HUES48 (cell line): ENCODE data around the gene CNTN5.

Source experiments
- H3K27ac ChIP-seq: one replicate; pipeline ENCODE4 v1.7.0; 2013; ENCODE audit warnings: low read depth, low read length, inconsistent platforms
- H3K27me3 ChIP-seq: 2 replicates; pipeline ENCODE4 v1.6.1; 2013; ENCODE audit warnings: mild to moderate bottlenecking, low read length; ENCODE audit not compliant: control insufficient read depth, insufficient read depth
- H3K36me3 ChIP-seq: 2 replicates; pipeline ENCODE4 v1.6.1; 2013; ENCODE audit warnings: low read length; ENCODE audit not compliant: control insufficient read depth, insufficient read depth
- H3K4me1 ChIP-seq: 2 replicates; pipeline ENCODE4 v1.6.1; 2013; ENCODE audit warnings: mild to moderate bottlenecking, low read length; ENCODE audit not compliant: control insufficient read depth, insufficient read depth
- H3K4me3 ChIP-seq: 2 replicates; pipeline ENCODE4 v1.5.1; 2013; ENCODE audit warnings: mild to moderate bottlenecking, low read depth, low read length
- H3K9ac ChIP-seq: 2 replicates; pipeline ENCODE4 v1.6.1; 2013; ENCODE audit warnings: mild to moderate bottlenecking, low read depth, low read length, moderate library complexity
- H3K9me3 ChIP-seq: 2 replicates; pipeline ENCODE4 v1.6.1; 2013; ENCODE audit warnings: low read length; ENCODE audit not compliant: control insufficient read depth, insufficient read depth

The CNTN5 gene

GRCh38 chr11:99593197-99593596 lies 572.4 kb downstream of the CNTN5 start:
- H3K27me3 ChIP-seq, result no peaks in the 10 kb centered on the region
- no peaks in the 10 kb centered on the region for H3K9me3 ChIP-seq

GRCh38 chr11:99601179-99601578 lies 580.4 kb downstream of the CNTN5 start:
- no peaks in the 10 kb centered on the region for H3K27me3 ChIP-seq
- H3K4me3 ChIP-seq, result no peak overlapping the region
- no peak overlapping the region for H3K27ac ChIP-seq
- H3K9ac ChIP-seq, result no peak overlapping the region
- H3K9me3 ChIP-seq, result no peaks in the 10 kb centered on the region
- H3K36me3 ChIP-seq, result no peaks in the 10 kb centered on the region
- H3K4me1 ChIP-seq, result no peaks in the 10 kb centered on the region

More at GRCh38 chr11:99593197-99593596, 572.4 kb downstream of the CNTN5 start:
- H3K4me3 ChIP-seq, result no peak overlapping the region
- no peaks in the 10 kb centered on the region for H3K4me1 ChIP-seq
- no peak overlapping the region for H3K9ac ChIP-seq
- H3K36me3 ChIP-seq, result no peaks in the 10 kb centered on the region
- no peak overlapping the region for H3K27ac ChIP-seq

GRCh38 chr11:99614352-99614751 lies 593.6 kb downstream of the CNTN5 start:
- Histone ChIP-seq H3K4me3 (no peak overlapping the region), H3K27ac (no peak overlapping the region), H3K9ac (no peak overlapping the region), H3K4me1 (no peaks in the 10 kb centered on the region), H3K27me3 (no peaks in the 10 kb centered on the region), H3K36me3 (no peaks in the 10 kb centered on the region), H3K9me3 (no peaks in the 10 kb centered on the region)

DNA sequence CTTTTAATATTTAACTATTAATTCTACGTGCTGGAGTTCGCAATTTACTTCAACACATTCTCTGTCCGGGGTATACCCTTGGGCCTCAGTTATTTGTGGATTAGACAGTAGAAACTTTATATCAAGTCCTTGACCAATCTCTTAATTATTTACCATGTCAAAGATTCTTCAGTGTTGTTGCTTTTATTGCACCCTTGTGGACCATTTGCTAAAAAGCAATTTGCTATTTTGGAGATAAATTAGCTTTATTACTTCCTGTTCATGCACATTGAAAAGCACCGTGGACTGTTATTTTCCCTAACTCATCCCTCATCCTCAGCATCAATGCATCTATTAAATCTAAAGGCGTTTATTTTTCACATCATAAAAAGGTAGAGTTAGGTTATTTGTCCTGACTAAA lies 609.9 kb downstream of the CNTN5 start:
- H3K27me3 ChIP-seq, result no peaks in the 10 kb centered on the region
- no peak overlapping the region for H3K9ac ChIP-seq
- H3K4me1 ChIP-seq, result peaks cover 21% of the 10 kb centered on the region
- H3K4me3 ChIP-seq, result no peak overlapping the region
- H3K9me3 ChIP-seq, result no peaks in the 10 kb centered on the region
- H3K36me3 ChIP-seq, result no peaks in the 10 kb centered on the region
- no peak overlapping the region for H3K27ac ChIP-seq

GRCh38 chr11:99631618-99632017 lies 610.9 kb downstream of the CNTN5 start:
- no peak overlapping the region for H3K4me3 ChIP-seq
- H3K9ac ChIP-seq, result no peak overlapping the region
- H3K36me3 ChIP-seq, result no peaks in the 10 kb centered on the region
- no peaks in the 10 kb centered on the region for H3K27me3 ChIP-seq
- H3K27ac ChIP-seq, result no peak overlapping the region
- H3K9me3 ChIP-seq, result no peaks in the 10 kb centered on the region
- peaks cover 21% of the 10 kb centered on the region for H3K4me1 ChIP-seq

GRCh38 chr11:99632969-99633368 lies 612.2 kb downstream of the CNTN5 start:
- H3K9me3 ChIP-seq, result no peaks in the 10 kb centered on the region
- H3K27me3 ChIP-seq, result no peaks in the 10 kb centered on the region
- no peak overlapping the region for H3K4me3 ChIP-seq
- no peak overlapping the region for H3K9ac ChIP-seq
- H3K36me3 ChIP-seq, result no peaks in the 10 kb centered on the region
- no peak overlapping the region for H3K27ac ChIP-seq
- H3K4me1 ChIP-seq, result peaks cover 21% of the 10 kb centered on the region

DNA sequence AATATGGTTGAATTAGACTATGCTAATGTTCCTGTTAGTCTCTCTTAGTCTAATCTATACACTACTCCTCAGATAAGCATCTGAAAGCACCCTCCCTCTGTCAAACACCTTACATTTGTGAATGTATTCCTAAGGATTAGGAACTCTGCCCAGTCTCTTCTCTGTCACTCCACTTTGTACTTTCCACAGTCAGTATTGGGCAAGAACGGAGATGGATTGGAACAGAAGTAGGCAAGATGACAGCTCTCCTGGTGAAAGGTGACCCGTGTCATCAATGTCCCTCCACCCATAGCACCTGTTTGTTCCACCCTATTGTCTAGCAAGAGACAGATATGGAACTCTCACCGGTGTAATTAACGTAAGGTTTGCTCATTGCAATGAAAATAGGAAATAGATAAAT lies 613.8 kb downstream of the CNTN5 start:
- H3K4me1 ChIP-seq, result peaks cover 21% of the 10 kb centered on the region
- H3K9me3 ChIP-seq, result peaks cover 4% of the 10 kb centered on the region
- H3K27me3 ChIP-seq, result no peaks in the 10 kb centered on the region
- no peak overlapping the region for H3K9ac ChIP-seq
- no peak overlapping the region for H3K27ac ChIP-seq
- no peaks in the 10 kb centered on the region for H3K36me3 ChIP-seq
- no peak overlapping the region; the same call in 1 of the 2 replicates for H3K4me3 ChIP-seq

- H3K27me3 ChIP-seq, result no peaks in the 10 kb centered on the region
- H3K4me1 ChIP-seq, result peaks cover 21% of the 10 kb centered on the region
- H3K9me3 ChIP-seq, result peaks cover 4% of the 10 kb centered on the region
- no peaks in the 10 kb centered on the region for H3K36me3 ChIP-seq
- H3K9ac ChIP-seq, result no peak overlapping the region
- no peak overlapping the region for H3K4me3 ChIP-seq
- H3K27ac ChIP-seq, result no peak overlapping the region
Measured at GRCh38 chr11:99638073-99638553, 617.4 kb downstream of the CNTN5 start.

DNA sequence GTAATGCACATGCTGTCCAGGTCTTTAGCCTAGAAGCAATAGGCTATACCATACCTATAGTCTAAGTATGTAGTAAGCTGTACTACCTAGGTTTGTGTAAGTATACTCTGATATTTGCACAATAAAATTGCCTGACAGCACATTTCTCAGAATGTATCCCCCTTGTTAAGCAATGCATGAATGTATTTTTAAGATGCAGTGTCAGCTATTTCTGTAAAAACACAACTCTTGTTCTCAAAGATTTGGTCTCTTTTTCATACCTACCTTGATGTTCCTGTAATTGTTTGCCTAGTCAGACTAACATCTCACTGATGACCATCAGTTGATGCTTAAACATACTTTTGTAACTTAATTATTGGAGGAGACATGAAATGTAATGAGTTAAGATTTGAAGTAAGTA lies 619.9 kb downstream of the CNTN5 start:
- Histone ChIP-seq H3K9me3 (peaks cover 4% of the 10 kb centered on the region), H3K9ac (no peak overlapping the region), H3K4me3 (no peak overlapping the region), H3K4me1 (no peaks in the 10 kb centered on the region; the same call in 1 of the 2 replicates), H3K36me3 (no peaks in the 10 kb centered on the region), H3K27ac (no peak overlapping the region), H3K27me3 (no peaks in the 10 kb centered on the region)

GRCh38 chr11:99645934-99646333 lies 625.2 kb downstream of the CNTN5 start:
- H3K9me3 ChIP-seq, result no peaks in the 10 kb centered on the region
- H3K4me3 ChIP-seq, result no peak overlapping the region
- H3K9ac ChIP-seq, result no peak overlapping the region
- H3K27me3 ChIP-seq, result no peaks in the 10 kb centered on the region
- no peaks in the 10 kb centered on the region for H3K36me3 ChIP-seq
- H3K4me1 ChIP-seq, result no peaks in the 10 kb centered on the region
- no peak overlapping the region for H3K27ac ChIP-seq

DNA sequence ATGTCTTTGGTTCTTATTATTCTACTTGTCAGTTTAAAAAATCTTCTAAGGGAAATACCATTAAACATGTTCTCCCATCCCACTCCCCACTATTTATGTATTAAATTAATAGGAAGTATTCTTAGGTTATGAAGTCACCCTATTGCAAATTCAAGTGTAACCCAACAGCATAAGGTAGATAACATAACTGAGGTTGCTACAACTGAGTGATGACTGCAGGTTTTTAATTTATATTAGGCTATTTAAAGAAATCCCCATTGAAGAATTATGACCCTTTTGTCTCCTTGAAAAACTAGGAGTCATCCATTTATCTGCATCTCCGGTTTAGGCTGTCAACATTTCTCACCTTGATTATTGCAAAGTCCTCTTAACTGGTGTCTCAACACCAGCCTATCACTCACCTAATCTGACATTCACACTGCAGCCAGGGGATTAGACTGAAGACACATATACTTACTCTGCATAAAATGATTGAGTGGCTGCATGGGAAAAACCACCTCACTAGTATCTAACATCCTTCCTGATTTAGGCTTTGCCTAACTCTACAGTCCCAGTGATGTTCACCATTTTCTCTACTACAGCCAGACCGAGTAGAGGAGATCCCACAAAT lies 649.4 kb downstream of the CNTN5 start:
- Histone ChIP-seq H3K4me1 (no peaks in the 10 kb centered on the region), H3K27me3 (no peaks in the 10 kb centered on the region), H3K4me3 (no peak overlapping the region), H3K9ac (no peak overlapping the region), H3K36me3 (no peaks in the 10 kb centered on the region), H3K9me3 (no peaks in the 10 kb centered on the region), H3K27ac (no peak overlapping the region)
